GM10248 (cell line): ENCODE data around the gene SDC1.

Experiments used
- CTCF ChIA-PET: fragments of 300-600 bp; sonication (Branson Sonifier 250); formaldehyde crosslinking; extraction: SDS; loops from one replicate; lab custom pipeline; 2021; ENCODE audit warnings: antibody characterized with exemption; lab: Yijun Ruan, JAX
- POLR2A ChIA-PET: fragments of 350-650 bp; sonication (Branson Sonifier 250); formaldehyde crosslinking; extraction: SDS; loops from one replicate; lab custom pipeline; 2020; ENCODE audit warnings: antibody characterized with exemption; lab: Yijun Ruan, JAX
- DNase-seq: peaks from one replicate; pipeline ENCODE4 v3.0.0; 2012; ENCODE audit errors: extremely low spot score
- CTCF ChIP-seq: IDR thresholded peaks from 2 replicates; pipeline ENCODE4 v1.5.1; 2012; ENCODE audit warnings: mild to moderate bottlenecking, low read depth; ENCODE audit errors: extremely low read depth, missing control alignments, control extremely low read depth

The SDC1 gene

GRCh38 chr2:20223407-20224163 lies 1.3 kb downstream of the SDC1 start:
- no peak for DNase-seq
- ChIA-PET CTCF (interaction anchor here (0.8 to 8.7 kb wide), 10 partner anchors 11 to 208 kb away, joined by 3 to 128 read pairs (median 4); no protein-coding TSS in a partner anchor), POLR2A (no interaction called here)
- no peak for TF ChIP-seq CTCF

GRCh38 chr2:20222769-20223406 lies 2.0 kb downstream of the SDC1 start:
- no peak for TF ChIP-seq CTCF
- POLR2A ChIA-PET: interaction anchor here (0.6 kb wide), 2 partner anchors 18 to 71 kb away, joined by 3 to 4 read pairs; no protein-coding TSS in a partner anchor
- CTCF ChIA-PET: interaction anchor here (1.0 to 8.7 kb wide), 10 partner anchors 10 to 207 kb away, joined by 3 to 128 read pairs (median 4); no protein-coding TSS in a partner anchor
- no peak for DNase-seq

GRCh38 chr2:20222014-20222768 lies 2.7 kb downstream of the SDC1 start:
- no peak for DNase-seq
- no peak for TF ChIP-seq CTCF
- ChIA-PET CTCF (interaction anchor here (1.0 to 8.7 kb wide), 11 partner anchors 9 to 207 kb away, joined by 3 to 128 read pairs (median 4); no protein-coding TSS in a partner anchor), POLR2A (interaction anchor here (0.6 kb wide), 2 partner anchors 17 to 71 kb away, joined by 3 to 4 read pairs; no protein-coding TSS in a partner anchor)

GRCh38 chr2:20221555-20221973 lies 3.4 kb downstream of the SDC1 start:
- ChIA-PET CTCF (interaction anchor here (1.1 to 8.7 kb wide), 7 partner anchors 11 to 83 kb away, joined by 3 to 128 read pairs (median 7); no protein-coding TSS in a partner anchor), POLR2A (no interaction called here)
- DNase-seq: no peak
- TF ChIP-seq CTCF: no peak

GRCh38 chr2:20220806-20221554 lies 4.0 kb downstream of the SDC1 start:
- no peak for DNase-seq
- CTCF ChIA-PET: interaction anchor here (1.2 to 8.7 kb wide), 6 partner anchors 10 to 83 kb away, joined by 3 to 128 read pairs (median 8); no protein-coding TSS in a partner anchor
- POLR2A ChIA-PET: no interaction called here
- no peak for TF ChIP-seq CTCF
